WTC11 (cell line): Measurements from ENCODE around the gene FAM3D.

Experiments used
- ARID4B ChIP-seq: sonication (generic); formaldehyde crosslinking; IDR thresholded peaks from 2 replicates; pipeline ENCODE4 v1.8.0; 2023; ENCODE audit warnings: missing genetic modification reagents, mild to moderate bottlenecking, borderline replicate concordance
- CTCF ChIP-seq: fragments of 200-600 bp; IDR thresholded peaks from 2 replicates; pipeline ENCODE4 v1.8.0; 2022; ENCODE audit warnings: antibody characterized with exemption
- ETV6 ChIP-seq: sonication (generic); formaldehyde crosslinking; IDR thresholded peaks from 2 replicates; pipeline ENCODE4 v1.8.1; 2022; ENCODE audit warnings: mild to moderate bottlenecking, missing genetic modification reagents
- IRF1 ChIP-seq: sonication (generic); formaldehyde crosslinking; IDR thresholded peaks from 2 replicates; pipeline ENCODE4 v1.8.0; 2023; ENCODE audit warnings: missing genetic modification reagents
- JUN ChIP-seq: sonication (generic); formaldehyde crosslinking; IDR thresholded peaks from 2 replicates; pipeline ENCODE4 v1.8.0; 2023; ENCODE audit warnings: mild to moderate bottlenecking, missing genetic modification reagents
- NR2C2 ChIP-seq: sonication (generic); formaldehyde crosslinking; IDR thresholded peaks from 2 replicates; pipeline ENCODE4 v1.8.0; 2022; ENCODE audit warnings: mild to moderate bottlenecking, missing genetic modification reagents
- NR3C1 ChIP-seq: sonication (generic); formaldehyde crosslinking; conservative IDR thresholded peaks from 2 replicates; pipeline ENCODE4 v1.8.1; 2023; ENCODE audit warnings: low read depth, mild to moderate bottlenecking, missing genetic modification reagents
- PREB ChIP-seq: sonication (generic); formaldehyde crosslinking; IDR thresholded peaks from 2 replicates; pipeline ENCODE4 v1.8.1; 2022; ENCODE audit warnings: mild to moderate bottlenecking, missing genetic modification reagents, moderate library complexity, borderline replicate concordance
- SP1 ChIP-seq: sonication (generic); formaldehyde crosslinking; conservative IDR thresholded peaks from 2 replicates; pipeline ENCODE4 v1.8.1; 2022; ENCODE audit warnings: missing genetic modification reagents
- TEAD1 ChIP-seq: sonication (generic); formaldehyde crosslinking; IDR thresholded peaks from 2 replicates; pipeline ENCODE4 v1.8.0; 2022; ENCODE audit warnings: mild to moderate bottlenecking, missing genetic modification reagents
- USF2 ChIP-seq: sonication (generic); formaldehyde crosslinking; IDR thresholded peaks from 2 replicates; pipeline ENCODE4 v1.8.1; 2023; ENCODE audit warnings: mild to moderate bottlenecking, missing genetic modification reagents, moderate library complexity
- ZNF232 ChIP-seq: sonication (generic); formaldehyde crosslinking; IDR thresholded peaks from 2 replicates; pipeline ENCODE4 v1.8.0; 2022; ENCODE audit warnings: mild to moderate bottlenecking, missing genetic modification reagents
- ZNF423 ChIP-seq: fragments of 250-450 bp; sonication (Bioruptor Pico); IDR thresholded peaks from 2 replicates; pipeline ENCODE4 v2.1.2; 2022; ENCODE audit warnings: mild to moderate bottlenecking, moderate library complexity

- TF ChIP-seq ARID4B (no peak), TEAD1 (CRISPR knock-in tag) (no peak), CTCF (no peak), NR3C1 (CRISPR knock-in tag) (no peak), JUN (CRISPR knock-in tag) (no peak), ZNF423 (CRISPR knock-in tag) (no peak), ETV6 (no peak), PREB (CRISPR knock-in tag) (no peak), ZNF232 (CRISPR knock-in tag) (no peak), NR2C2 (CRISPR knock-in tag) (no peak), USF2 (CRISPR knock-in tag) (no peak), SP1 (CRISPR knock-in tag) (no peak), IRF1 (CRISPR knock-in tag) (no peak)
Measured at GRCh38 chr3:58638591-58638990, 28.0 kb downstream of the FAM3D start.
